ENCODE measurements around the gene MAML3. TPM values are rescaled to one million over a fixed set of nuclear protein-coding genes. Genes with fewer than 3 reads are reported as not detected.

Gene MAML3
- total RNA-seq, 1 donor from 2014 or later: 59.4 TPM

DNA sequence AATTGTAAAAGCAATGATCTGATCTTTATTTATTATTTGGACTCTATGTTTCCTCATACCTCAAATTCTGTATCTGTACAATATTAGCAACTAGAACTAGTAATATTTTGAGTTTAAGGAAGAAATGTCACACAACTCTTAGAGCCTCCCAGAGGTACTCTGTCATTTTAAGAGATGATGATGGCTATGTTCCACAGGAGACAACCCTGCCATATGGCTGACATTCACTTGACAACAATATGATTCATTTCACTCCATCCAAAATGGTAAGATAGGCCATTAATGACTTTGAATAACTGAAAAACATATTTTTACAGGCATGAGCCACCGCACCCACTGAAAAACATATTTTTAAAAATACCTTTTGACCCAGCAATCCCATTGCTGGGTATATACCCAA, 190.3 kb downstream of the MAML3 start:
- TF ChIP-seq CTCF (IDR thresholded peaks at IDR 0.05; ENCODE audit: partially characterized antibody, unreplicated experiment): no peak
- H3K4me3 Mint-ChIP-seq (ENCODE audit: unreplicated experiment): no peak overlapping the region
- H3K4me1 Mint-ChIP-seq (ENCODE audit: low read depth, unreplicated experiment): peaks cover 34% of the 10 kb centered on the region
- H3K36me3 Mint-ChIP-seq (ENCODE audit: unreplicated experiment): peaks cover 4% of the 10 kb centered on the region
- peaks cover 5% of the 10 kb centered on the region for H3K9me3 Mint-ChIP-seq (ENCODE audit: unreplicated experiment)
- H3K27ac Mint-ChIP-seq (ENCODE audit: unreplicated experiment): no peak overlapping the region
- DNase-seq: no peak
- H3K27me3 Mint-ChIP-seq (ENCODE audit: unreplicated experiment): peaks cover 5% of the 10 kb centered on the region

DNA sequence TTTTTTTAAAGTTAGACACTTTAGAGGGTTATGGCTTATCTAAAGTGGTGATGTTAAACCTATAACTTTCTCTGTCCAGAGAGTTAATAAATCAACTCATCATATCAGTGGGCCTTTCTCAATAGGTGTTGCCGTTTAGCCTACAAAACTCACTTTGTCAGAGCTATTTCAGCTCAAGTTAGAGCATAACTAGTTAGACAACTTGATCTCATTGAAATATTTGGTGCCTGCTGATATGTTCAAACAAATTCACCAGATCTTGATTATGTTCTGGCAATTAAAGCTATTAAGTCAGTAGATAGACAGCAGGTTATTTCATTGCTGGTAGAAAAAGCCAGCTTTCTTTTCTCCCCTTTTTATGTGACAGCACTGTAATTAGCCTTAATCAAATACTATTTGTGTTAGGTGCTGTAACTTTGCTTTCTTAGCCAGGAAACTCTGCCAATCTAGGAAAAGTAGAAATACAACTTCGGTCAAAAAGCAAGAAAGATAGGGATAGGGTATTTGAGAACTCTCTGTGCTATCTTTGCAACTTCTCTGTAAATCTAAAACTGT, 191.8 kb downstream of the MAML3 start:
- Mint-ChIP-seq H3K9me3 (ENCODE audit: unreplicated experiment) (peaks cover 5% of the 10 kb centered on the region), H3K4me3 (ENCODE audit: unreplicated experiment) (no peak overlapping the region), H3K27ac (ENCODE audit: unreplicated experiment) (no peak overlapping the region), H3K27me3 (ENCODE audit: unreplicated experiment) (peaks cover 6% of the 10 kb centered on the region), H3K36me3 (ENCODE audit: unreplicated experiment) (peaks cover 4% of the 10 kb centered on the region), H3K4me1 (ENCODE audit: low read depth, unreplicated experiment) (peaks cover 28% of the 10 kb centered on the region)
- no peak for TF ChIP-seq CTCF (IDR thresholded peaks at IDR 0.05; ENCODE audit: partially characterized antibody, unreplicated experiment)
- DNase-seq: no peak

DNA sequence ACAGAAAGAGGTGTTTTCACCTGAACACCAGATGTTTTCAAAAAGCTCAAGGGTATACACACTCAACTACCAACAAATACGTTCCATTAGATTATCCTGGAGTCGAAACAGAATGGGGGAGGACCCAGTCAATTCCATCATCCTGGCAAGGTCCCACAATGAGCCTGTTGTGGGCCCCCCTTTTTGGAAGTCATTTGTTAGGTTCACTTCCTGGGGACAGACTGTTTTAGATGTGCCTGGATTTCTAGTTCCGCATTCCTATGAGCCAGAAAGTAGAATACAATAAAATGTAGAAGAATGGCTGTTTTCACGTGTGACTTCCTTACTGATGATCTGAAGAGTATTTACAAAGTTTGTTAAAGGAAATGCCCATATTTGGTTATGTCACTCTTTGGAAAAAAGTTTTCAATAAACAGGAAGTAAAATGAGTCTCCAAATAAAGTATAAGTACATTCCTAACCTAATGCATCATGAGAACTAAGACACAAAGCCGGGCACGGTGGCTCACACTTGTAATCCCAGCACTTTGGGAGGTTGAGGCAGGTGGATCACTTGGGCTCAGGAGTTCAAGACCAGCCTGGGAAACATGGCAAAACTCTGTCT, 192.5 kb downstream of the MAML3 start:
- H3K27me3 Mint-ChIP-seq (ENCODE audit: unreplicated experiment): peaks cover 6% of the 10 kb centered on the region
- no peak overlapping the region for H3K27ac Mint-ChIP-seq (ENCODE audit: unreplicated experiment)

GRCh38 chr4:139959396-139959795, 194.6 kb downstream of the MAML3 start:
- DNase-seq: no peak
- no peak overlapping the region for H3K4me3 Mint-ChIP-seq (ENCODE audit: unreplicated experiment)
- H3K27me3 Mint-ChIP-seq (ENCODE audit: unreplicated experiment): peaks cover 6% of the 10 kb centered on the region
- H3K9me3 Mint-ChIP-seq (ENCODE audit: unreplicated experiment): peaks cover 5% of the 10 kb centered on the region
- H3K36me3 Mint-ChIP-seq (ENCODE audit: unreplicated experiment): peaks cover 4% of the 10 kb centered on the region
- no peak overlapping the region for H3K27ac Mint-ChIP-seq (ENCODE audit: unreplicated experiment)
- TF ChIP-seq CTCF (IDR thresholded peaks at IDR 0.05; ENCODE audit: partially characterized antibody, unreplicated experiment): no peak
- peaks cover 25% of the 10 kb centered on the region for H3K4me1 Mint-ChIP-seq (ENCODE audit: low read depth, unreplicated experiment)

More for the DNA sequence above, 192.5 kb downstream of the MAML3 start:
- H3K9me3 Mint-ChIP-seq (ENCODE audit: unreplicated experiment): peaks cover 4% of the 10 kb centered on the region
- no peak for DNase-seq
- H3K36me3 Mint-ChIP-seq (ENCODE audit: unreplicated experiment): peaks cover 4% of the 10 kb centered on the region
- peaks cover 22% of the 10 kb centered on the region for H3K4me1 Mint-ChIP-seq (ENCODE audit: low read depth, unreplicated experiment)
- TF ChIP-seq CTCF (IDR thresholded peaks at IDR 0.05; ENCODE audit: partially characterized antibody, unreplicated experiment): no peak
- H3K4me3 Mint-ChIP-seq (ENCODE audit: unreplicated experiment): no peak overlapping the region

GRCh38 chr4:139958739-139959098, 195.3 kb downstream of the MAML3 start:
- Mint-ChIP-seq H3K36me3 (ENCODE audit: unreplicated experiment) (peaks cover 4% of the 10 kb centered on the region), H3K9me3 (ENCODE audit: unreplicated experiment) (peaks cover 5% of the 10 kb centered on the region), H3K27me3 (ENCODE audit: unreplicated experiment) (peaks cover 6% of the 10 kb centered on the region), H3K4me3 (ENCODE audit: unreplicated experiment) (no peak overlapping the region), H3K27ac (ENCODE audit: unreplicated experiment) (no peak overlapping the region), H3K4me1 (ENCODE audit: low read depth, unreplicated experiment) (peaks cover 22% of the 10 kb centered on the region)
- TF ChIP-seq CTCF (IDR thresholded peaks at IDR 0.05; ENCODE audit: partially characterized antibody, unreplicated experiment): no peak
- no peak for DNase-seq
